GM18498 (cell line): ENCODE data around the gene S100G.

Experiments
- ATAC-seq: cut with Tn5 transposase; IDR thresholded peaks from one replicate; pipeline ENCODE4 v1.9.1; 2021; ENCODE audit warnings: mild to moderate bottlenecking, moderate library complexity; ENCODE audit not compliant: unreplicated experiment

Gene S100G

DNA sequence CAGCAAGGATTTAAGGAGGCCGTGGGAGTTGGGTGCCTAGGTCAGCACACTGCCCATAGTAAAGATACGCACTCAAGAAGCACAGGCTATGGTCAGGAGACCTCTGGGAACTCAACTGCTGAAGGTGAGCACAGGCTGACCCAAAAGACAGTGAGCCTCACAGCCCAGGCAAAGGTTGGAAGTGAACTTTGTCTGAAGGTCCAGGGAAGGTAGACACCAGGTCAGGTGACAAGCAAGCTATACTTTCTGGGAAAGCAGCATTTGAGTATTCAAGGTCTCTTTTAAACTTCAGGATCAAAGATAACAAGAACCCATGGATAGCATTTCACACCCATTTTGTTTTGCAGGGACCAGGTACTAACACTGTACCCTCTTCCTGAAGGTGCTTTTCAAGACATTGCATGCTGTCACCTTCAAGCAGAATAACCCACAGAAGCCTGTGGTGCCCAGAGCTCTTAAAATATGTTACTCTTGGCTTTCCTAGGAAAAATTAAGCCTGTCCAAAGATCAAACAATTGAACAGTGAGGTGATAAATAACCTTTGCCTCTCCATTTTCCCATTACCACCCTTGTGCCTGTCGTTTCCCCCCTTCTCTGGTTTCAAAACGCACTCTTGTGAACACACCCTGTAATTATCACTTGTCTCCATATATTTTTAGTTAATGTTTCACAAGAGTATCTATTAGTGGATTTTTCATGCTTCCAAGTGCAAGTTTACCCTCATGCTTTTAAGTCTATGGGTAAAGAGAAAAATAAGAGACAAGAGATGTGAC is 3.4 kb upstream of the S100G start:
- no peak for ATAC-seq

GRCh38 chrX:16651391-16652024 is 1.6 kb downstream of the S100G start:
- no peak for ATAC-seq

DNA sequence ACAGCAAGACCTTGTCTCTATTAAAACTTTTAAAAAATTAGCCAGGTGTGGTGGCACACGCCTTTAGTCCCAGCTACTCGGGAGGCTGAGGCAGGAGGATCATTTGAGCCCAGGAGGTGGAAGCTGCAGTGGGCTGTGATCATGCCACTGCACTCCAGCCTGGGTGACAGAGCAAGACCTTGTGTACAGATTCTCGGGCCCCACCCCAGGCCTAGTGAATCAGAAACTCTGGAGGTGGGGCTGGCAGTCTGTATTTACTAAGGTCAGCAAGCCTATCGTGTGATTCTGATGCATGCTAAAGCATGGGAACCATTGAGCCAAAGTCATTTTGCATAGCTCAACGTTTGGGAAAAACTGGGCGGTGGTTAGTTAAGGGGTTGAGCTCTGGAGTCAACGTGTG is 3.5 kb downstream of the S100G start:
- no peak for ATAC-seq

DNA sequence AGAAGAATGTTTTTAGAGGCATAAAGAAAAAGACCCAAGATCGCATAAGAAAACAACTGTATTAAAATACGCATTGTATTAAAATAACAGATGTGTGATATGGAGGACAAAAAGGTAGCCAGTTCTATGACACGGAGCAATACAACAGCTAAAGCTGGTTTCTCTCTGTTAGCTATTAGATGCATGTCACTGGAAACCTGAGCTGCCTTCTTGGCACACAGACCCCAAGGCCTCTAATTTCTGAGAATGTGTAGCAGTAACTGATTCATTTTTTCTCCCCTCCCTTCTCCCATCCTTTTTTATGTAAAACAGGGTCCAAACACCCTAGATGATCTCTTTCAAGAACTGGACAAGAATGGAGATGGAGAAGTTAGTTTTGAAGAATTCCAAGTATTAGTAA is 4.1 kb downstream of the S100G start:
- ATAC-seq: no peak

GRCh38 chrX:16658284-16658683 is 8.3 kb downstream of the S100G start:
- no peak for ATAC-seq

DNA sequence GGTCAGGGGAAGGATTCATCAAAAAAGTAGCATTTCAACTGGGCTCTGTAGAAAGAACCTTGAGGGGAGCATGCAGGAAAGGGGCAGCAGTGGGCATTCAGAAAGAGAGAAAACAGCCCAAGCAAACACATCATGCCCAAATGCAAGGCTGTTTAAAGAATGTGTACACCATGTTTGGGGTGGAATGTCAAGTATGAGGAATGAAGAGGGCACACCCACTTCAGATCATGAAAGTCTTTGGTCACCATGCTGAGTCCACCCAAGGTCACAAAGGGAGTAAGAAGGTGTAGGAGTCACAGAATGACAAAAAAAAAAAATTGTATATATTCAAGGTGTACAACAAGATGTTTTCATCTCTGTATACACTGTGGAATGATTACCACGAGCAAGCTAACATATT is 9.4 kb downstream of the S100G start:
- ATAC-seq: no peak

- no peak for ATAC-seq
These were observed 11.5 kb downstream of the S100G start for GRCh38 chrX:16661495-16661894.

- ATAC-seq: no peak
These were observed 12.4 kb downstream of the S100G start for GRCh38 chrX:16662402-16662801.

DNA sequence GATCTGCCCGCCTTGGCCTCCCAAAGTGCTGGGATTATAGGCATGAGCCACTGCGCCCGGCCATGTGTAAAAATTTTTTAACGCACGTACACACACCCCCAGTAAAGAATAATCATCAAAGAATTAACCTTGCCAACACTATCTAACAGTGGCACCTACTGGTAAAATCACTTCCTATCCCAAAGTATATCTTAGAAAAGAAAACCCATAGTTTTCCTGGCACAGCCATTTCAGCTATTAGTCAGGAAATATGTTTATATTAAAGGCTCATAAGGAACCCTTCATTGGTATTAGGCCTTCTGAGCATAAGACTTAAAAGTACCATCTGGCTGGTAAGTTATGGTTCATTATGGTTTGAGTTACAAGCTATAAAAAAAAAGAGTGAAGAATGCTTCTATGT is 14.1 kb downstream of the S100G start:
- ATAC-seq: no peak

DNA sequence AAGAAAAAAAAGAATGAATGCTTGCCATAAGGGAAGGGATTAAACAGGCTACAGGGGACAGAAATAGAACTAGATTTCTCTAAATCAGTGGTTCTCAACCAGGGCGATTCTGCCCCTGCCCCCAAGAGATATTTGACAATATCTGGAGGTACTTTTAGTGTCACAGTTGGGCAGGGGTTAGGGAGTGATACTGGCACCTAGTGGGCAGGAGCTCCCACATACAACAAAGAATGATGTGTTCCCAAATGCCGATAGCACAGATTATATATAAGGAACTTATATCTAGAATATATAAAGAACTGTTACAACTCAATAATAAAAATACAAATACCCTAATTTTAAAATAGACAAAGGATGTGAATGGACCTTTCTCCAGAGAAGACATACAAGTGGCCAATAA is 14.7 kb downstream of the S100G start:
- ATAC-seq: no peak

GRCh38 chrX:16665089-16665488 is 15.1 kb downstream of the S100G start:
- no peak for ATAC-seq

GRCh38 chrX:16666541-16666940 is 16.6 kb downstream of the S100G start:
- ATAC-seq: no peak

DNA sequence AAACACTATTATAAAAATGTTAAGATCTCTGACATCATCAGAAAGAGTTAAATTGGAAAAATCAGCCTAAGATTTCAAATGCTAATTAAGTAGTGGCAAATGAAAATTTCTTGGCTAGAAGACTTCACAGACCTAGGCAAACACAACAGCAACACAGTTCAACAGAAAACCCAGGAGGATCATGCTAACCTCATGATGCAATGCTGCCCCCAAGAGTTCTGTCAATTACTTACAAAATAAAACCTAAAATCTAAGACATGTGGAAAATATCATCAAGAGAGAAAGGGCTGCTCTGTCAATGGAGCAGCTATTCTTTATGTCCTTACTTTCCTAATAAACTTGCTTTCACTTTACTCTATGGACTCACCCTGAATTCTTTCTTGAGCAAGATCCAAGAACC is 21.0 kb downstream of the S100G start:
- no peak for ATAC-seq

GRCh38 chrX:16678689-16679088 is 28.7 kb downstream of the S100G start:
- no peak for ATAC-seq

DNA sequence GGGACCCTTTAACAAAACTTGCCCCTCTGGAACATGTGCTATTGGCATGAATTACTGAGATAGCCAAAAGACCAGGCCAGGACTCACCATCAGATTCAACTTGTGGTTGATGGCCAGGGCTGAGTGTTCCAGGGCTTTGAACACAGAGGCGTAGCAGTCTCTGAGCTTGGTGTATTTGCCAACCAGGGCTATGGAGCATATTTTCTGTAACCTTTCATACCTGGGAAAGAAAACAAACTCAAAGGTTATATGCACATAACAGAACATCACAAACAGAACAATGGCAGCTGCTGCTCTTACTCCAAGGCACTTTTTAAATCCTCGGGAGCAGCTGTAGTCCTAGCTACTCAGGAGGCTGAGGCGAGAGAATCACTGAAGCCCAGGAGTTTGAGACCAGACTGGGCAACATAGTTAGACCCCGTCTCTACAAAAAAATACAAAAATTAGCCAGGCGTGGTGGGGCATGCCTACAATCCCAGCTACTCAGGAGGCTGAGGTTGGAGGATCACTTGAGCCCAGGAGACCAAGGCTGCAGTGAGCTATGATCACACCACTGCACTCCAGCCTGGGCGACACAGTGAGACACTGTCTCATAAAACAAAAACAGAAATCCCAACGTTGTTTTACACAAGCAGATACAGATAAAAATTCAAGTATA is 33.2 kb downstream of the S100G start:
- no peak for ATAC-seq

GRCh38 chrX:16687514-16687913 is 37.6 kb downstream of the S100G start:
- no peak for ATAC-seq

DNA sequence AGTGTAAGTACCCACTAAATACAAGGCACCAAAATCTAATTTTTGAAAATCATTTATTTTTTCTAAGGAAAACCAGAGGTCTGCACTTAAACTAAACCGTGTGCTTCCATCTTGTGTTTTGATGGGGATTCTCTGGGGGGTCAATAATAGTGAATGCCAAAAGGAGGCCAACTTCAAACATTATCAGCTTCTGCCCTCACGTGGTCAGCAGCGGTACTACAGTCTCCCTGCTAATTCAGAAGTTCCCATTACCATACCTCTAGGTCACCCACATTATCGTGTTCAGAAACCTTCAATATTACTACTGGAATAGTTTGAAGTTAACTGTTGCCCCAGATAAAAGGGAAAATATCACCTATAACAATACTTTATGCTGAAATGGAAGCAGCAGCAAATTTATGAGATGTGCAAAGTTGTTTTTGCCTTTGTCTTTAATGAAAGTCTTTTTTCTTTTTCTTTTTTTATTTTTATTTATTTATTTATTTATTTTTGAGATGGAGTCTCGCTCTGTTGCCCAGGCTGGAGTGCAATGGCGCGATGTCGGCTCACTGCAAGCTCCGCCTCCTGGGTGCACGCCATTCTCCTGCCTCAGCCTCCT is 45.2 kb downstream of the S100G start:
- peak; percentile 60 for ATAC-seq

GRCh38 chrX:16696956-16697355 is 47.0 kb downstream of the S100G start:
- ATAC-seq: no peak

DNA sequence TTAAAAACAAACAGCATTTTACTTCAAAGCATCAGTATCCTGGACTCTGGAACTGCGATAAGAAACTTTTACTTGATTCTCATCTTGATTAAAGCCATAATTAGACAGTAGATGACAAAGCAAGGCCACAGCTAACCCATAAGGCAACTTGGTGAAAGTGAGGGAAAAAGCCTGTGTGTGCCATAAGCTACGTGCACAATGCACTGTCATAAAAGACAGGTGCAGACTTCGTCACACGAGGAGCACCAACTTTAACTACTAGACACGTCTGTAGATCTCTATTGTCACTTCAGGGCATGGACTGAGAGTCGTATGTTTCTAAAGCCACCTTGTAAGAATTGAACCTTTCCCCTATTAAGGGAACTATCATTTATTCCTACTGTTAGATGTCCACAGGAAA is 49.4 kb downstream of the S100G start:
- ATAC-seq: no peak

GRCh38 chrX:16700734-16701133 is 50.8 kb downstream of the S100G start:
- no peak for ATAC-seq

DNA sequence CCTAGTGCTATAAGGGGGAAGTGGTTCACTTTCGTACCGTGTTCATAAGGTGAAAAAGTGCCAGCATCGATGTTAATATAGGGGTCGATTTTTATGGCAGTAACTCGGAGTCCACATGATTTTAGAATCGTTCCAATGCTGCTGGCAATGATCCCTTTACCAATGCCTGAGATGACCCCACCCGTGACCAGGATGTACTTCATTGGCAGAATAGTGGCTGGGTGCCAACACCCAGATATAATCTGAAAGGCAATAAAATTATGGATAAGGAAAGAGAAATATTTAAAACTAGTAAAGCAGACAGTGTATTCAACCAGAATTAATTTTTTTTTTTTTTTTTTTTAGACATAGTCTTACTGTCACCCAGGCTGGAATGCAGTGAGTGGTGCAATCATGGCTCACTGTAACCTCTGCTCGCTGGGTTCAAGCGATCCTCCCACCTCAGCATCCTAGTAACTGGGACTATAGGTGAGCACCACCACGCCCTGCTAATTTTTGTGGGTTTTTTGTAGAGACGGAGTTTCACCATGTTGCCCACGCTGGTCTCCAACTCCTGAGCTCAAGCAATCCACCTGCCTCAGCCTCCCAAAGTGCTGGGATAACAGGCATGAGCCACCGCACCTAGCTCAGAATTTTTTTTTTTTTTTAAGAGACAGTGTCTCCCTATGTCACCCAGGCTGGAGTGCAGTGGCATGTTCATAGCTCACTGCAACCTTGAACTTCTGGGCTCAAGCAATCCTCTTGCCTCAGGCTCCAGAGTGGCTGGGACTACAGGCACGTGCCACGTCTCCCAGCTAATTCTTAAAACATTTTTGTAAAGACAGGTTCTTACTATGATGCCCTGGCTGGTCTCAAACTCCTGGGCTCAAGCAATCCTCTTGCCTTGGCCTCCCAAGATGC is 53.0 kb downstream of the S100G start:
- no peak for ATAC-seq
